CD4-positive, alpha-beta T cell treated with Interleukin-4 for 1 hour (primary cell): ENCODE measurements around the gene ADARB1.

Experiments used
- DNase-seq, 2 donors: peaks; one replicate each; pipeline ENCODE4 v3.0.0-alpha.2; 2020 to 2022

Gene ADARB1

DNA sequence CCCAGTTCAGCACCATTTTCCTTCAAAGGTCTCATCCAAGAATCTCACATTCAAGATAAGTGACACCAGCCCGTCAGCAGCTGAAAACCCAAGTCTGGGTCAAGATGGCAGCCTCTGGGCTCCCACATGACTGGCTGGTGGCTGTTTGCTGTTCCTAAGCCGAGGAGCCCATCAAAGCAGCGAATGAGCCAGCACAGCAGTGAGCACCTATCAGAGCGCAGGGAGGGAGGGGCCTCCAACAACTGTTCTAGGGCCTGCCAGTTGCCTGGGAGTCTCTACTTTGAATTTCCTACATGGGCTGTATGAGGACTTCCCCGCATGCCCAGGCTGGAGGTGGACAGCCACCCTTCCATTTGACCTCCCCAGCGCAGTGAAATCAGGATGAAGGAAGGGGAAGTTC lies 102.7 kb downstream of the ADARB1 start:
- DNase-seq: no peak

DNA sequence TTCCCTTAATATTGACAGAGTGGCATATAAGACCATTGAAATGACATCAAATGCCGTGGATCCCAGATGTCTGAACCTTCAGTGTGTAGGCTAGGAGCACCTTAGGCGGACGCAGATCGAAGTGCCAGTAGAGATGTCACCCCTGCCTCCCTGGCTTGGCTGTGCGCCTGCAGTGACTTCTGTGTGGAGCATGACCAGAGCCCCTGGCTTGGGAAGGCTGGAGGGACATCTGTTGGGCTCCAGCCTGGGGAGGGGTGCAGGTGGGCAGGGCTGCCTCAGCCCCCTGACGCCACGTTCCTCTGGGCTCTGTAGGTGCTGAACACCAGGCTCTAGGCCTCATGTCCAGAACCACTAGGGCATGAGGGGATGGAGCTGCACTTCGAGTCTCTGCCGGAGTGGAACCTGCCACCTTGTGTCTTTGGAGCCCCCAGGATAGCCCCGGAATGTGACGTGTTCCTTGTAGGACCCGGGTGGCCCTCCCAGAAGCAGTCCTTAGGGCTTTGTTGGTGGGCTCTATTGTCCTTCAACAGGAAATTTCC lies 103.8 kb downstream of the ADARB1 start:
- DNase-seq: no peak

DNA sequence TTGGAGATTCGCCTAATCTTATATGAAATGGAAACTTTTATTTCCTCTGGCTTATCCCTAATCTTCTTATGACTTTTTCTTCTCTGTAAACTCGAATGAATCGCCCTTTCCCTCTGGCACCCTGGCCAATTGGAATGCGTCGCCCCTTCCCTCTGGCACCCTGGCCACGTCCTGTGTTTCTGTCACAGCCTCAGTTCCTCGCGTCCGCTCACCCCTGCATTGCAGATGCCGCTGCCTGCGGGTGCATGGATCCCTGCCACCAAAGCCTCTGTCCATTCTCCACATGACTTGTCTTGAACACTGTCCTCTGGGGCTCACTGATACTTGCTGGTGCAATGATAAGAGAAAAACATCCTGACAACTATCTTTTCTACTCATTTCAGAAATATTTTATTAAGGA lies 104.6 kb downstream of the ADARB1 start:
- no peak for DNase-seq

DNA sequence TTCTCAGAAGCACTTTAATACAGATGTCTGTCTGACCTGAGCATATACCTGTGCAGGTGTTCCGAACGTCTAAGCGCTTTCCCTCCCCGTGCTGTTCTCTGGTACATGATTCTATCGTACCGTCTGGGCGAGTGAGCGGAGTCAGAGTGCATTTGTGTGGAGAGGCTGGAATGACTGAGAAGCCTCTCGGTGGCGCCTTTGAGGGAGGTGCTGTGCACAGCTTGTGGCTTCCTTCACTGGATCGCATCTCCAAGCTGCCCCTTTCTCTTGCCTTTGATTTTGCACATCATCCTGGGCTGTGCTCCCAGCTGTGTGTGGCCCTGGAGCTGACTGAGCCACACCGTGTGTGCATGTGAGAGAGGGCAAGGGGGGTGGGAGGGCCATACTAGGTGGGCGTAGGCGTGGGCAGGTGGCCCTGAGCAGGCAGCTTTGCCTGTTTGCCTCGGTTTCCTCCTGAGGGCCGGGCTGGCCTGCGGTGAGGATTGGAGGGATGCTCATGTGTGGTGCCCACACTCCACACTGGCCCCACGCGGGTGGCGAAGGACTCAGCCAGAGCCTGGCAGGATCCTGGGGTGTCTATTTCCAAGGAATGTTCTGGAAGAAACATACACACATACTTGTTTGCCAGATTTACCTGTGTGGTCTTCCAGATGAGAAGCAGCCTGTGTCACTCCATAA lies 105.3 kb downstream of the ADARB1 start:
- DNase-seq: no peak

DNA sequence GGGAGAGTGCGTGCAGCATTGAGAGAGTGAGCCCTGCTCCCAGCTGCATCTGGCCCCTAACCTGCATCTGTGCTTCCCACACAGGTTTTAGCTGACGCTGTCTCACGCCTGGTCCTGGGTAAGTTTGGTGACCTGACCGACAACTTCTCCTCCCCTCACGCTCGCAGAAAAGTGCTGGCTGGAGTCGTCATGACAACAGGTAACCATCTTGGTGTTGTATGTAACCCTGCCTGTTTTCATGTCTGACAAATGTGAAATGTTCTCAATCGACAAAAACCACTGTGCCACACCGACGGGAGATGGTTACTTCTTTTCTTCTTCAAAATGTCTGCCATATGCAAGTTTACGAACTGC lies 105.8 kb downstream of the ADARB1 start:
- DNase-seq: no peak

DNA sequence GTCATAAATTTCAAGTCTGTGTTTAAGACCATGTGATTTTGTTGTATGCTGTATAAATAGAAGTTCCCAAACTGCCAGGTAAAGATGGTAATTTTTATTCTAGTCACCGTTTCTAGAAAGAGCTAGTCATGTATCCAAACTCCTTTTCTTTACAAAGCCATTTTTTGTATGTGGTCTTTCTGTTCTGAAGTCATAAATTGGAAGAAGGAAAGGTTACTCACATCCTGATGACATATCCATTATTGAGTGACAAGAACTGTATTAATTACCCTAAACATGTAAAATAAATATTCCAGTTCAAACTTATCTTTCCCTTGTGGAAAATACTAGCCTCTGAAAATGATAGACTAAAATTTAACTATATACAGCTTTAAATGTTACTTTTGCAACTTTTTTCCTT lies 108.6 kb downstream of the ADARB1 start:
- no peak for DNase-seq

DNA sequence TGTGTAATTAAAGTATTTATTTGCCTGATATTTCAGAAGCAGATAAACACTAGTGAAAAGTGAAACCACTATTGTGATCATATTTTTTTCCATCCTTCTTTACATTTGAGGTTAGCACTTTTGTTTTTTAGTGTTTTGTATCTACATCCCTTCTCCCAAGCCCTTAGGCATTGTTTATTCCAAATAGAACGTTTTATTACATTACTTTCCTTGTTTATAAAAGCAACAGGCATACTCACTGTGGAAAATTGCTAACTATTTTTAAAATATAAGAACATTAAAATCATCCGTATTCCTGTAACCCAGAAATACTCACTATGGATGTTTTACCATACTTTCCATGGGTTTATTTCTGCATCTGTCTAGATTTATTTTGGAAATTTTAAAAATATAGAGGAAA lies 109.5 kb downstream of the ADARB1 start:
- DNase-seq: no peak

DNA sequence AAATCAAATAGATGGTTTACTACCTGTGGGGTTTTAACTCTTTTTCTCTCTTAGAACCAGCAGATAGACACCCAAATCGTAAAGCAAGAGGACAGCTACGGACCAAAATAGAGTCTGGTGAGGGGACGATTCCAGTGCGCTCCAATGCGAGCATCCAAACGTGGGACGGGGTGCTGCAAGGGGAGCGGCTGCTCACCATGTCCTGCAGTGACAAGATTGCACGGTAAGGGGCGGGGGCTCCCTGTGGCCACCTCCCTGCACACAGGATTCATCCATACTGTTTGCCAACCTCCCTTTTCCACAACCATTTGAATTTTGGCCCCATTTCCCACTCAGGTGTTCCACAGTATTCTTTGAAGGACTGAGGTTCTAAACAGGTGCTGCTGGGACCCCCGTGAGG lies 110.5 kb downstream of the ADARB1 start:
- DNase-seq: no peak

DNA sequence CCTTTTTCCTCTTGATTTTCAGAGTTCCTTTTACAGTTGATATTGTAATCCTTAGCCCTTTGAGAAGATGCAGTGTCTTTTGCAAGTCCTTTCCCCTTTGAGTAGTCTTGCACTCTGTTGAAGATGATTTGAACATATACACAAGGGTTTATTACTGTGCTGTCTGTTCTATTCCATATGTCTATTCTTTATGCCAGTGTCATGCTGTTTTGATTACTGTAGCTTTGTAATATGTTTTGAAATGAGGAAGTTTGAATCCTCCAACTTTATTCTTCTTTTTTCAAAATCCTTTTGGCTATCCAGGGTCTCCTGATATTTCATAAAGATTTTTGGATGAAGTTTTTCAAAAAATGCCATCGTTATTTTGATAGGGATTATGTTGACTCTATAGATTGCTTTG lies 112.3 kb downstream of the ADARB1 start:
- DNase-seq: no peak

DNA sequence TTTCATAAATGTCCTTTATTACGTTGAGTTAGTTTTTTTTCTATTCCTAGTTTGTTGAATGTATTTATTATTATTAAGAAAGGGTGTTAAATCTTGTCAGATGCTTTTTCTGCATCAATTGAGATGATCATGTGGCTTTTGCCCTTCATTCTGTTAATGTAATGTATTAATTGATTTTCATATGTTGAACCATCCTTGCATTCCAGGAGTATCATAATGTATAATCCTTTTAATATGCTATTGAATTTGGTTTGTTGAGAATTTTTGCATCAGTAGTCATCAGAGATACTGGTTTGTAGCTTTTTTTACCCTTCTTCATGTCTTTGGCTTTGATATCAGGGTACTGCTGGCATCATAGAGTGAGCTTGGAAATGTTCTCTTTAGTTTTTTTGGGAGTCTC lies 113.3 kb downstream of the ADARB1 start:
- no peak for DNase-seq

DNA sequence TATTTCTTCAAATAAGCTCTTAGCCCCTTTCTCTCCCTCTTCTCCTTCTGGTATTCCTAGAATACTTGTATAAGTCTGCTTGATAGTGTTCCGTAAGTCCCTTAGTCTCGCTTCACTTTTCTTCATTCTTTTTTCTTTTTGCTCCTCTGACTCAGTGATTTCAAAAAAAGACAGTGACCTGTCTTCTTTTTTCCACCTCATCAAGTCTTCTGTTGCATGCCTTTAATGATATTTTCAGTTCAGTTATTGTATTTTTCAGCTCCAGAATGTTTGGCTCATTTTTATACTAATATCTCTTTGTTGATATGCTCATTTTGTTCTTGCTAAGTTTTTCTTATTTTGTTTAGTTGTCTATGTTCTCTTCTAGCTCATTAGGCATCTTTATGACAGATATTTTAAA lies 115.6 kb downstream of the ADARB1 start:
- no peak for DNase-seq

DNA sequence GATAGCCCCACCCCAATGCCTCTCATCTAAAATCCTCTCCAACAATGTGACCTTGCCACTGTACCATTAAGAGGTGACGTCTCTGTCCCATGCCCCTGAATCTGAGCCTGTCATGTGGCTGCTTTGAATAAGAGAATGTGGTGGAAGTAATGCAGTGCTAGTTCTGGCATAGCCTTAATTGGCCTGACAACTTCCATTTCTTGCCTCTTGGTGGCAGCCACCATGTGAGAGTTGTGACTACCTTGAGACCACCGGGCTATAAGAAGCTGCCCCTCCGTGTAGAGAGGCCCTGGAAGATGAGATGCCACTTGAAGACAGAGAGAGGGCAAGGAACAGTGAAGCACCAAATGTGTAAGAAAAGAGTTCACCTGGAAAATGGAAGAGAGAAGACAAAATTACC lies 118.0 kb downstream of the ADARB1 start:
- DNase-seq: no peak

DNA sequence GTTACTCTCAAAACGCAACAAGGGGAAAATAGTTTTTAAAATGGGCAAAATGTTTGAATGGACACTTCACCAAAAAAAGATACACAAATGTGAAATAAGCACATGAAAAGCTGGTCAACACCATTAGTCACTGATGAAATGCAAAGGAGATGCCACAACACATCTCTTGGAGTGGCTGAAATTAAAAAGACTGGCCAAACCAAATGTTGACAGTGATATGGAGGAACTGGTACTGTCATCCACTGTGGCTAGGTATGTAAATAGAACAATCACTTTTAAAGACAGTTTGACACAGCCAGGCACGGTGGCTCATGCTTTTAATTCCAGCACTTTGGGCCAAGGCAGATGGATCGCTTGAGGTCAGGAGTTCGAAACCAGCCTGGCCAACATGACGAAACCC lies 122.2 kb downstream of the ADARB1 start:
- DNase-seq: no peak

DNA sequence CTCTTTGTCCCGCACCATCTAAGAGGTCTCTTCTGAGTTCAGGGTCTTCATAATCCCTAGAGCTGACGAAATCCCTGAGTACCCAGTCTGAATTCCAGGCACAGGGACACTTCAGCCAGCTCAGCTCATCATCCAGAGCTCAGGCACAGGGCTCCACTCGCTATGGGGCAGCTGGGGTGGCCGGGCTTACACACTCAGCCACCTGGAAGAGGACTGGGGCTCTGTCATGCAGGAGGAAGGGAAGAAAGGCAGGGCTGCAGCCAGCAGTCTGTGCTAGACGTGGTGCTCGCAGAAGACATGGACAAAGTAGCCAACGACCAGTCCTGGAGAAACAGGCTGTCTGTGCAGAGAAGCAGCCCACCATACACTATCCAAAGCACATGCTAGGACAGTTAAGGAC lies 124.8 kb downstream of the ADARB1 start:
- DNase-seq: no peak

DNA sequence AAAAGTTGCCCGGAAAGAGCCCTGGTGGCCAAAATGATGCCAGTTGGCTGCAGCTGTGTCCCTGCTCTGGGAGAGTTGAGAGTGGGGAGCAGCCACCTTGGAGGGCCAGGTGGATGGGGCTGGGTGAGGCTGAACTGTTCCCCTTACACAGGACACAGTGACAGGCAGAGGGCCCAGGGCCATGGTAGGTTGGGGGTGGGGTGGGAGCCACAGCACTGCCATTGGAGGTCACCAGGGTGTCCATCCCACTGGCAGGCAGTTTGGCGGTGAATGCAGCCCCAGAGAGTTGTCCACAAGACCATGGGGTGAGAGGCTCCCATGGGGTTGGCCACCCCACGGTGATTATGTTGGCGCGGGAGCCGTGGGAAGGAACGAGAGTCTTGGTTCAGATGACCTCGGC lies 125.7 kb downstream of the ADARB1 start:
- no peak for DNase-seq

DNA sequence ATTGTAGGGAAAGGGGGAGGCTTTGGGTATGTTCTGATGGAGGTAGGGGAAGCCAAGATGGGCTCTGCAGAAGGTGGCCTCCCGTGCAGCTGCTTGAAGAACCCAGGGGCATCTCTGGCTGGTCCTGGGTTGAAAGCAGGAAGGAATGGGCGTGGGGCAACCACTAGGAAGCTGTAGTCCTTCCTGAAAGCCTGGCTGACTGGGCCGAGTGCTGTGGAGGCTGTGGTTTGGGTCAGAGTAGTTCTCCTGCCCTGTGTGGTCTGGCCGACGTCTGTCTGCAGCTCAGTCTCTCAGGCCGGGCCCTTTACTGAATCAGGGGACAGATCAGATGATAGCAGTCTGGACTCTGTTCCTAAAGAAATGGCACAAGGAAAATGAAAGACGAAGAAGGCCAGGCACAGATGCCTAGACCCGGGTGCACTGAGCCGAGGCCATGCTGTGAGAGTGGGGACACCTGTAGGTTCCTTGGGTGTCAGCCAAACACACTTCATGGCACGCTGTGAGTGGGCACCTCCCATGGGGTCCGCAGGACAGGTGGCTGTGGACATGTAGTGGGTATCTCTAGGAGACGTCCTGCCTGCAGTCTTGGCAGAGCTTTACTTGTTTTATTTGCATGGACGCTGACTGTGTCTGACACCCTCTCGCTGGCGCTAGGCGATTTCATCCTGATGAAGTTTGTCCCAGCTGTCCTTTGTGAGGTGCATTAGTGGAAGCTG lies 126.4 kb downstream of the ADARB1 start:
- no peak for DNase-seq

DNA sequence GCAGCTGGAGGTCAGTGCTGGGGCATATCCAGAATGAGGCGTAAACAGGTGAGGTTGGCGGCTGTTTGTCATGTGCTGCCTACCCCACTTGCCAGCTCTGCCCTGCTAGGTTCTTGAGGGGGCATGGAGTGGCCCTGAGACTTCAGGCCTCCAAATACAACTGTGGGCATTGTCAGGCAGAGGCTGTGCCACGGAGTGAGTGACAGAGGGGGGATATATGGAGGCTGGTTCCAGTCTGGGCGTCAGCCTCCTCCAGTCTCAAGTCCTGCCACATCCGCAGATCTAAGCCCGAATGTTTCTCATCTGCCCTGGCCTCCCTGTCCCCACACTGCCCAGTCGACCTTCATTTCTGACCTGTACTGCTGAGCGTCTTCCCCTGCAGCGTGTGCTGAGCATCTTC lies 128.0 kb downstream of the ADARB1 start:
- no peak for DNase-seq

DNA sequence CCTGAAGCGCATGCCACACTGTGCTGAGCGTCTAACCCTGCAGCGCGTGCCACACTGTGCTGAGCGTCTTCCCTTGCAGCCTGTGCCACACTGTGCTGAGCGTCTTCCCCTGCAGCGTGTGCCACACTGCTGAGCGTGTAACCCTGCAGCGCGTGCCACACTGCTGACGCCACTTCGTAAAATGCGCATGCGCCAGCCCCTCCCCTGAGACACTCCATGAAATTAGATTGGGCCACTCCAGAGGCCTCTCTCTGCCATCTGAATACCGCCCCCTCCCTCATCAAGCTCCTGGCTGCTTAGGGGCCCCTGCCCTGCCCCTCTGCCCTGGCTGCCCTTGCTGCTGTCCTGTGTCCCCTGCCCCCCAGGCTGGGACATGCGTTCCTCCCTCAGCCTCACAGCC lies 128.5 kb downstream of the ADARB1 start:
- DNase-seq: no peak

DNA sequence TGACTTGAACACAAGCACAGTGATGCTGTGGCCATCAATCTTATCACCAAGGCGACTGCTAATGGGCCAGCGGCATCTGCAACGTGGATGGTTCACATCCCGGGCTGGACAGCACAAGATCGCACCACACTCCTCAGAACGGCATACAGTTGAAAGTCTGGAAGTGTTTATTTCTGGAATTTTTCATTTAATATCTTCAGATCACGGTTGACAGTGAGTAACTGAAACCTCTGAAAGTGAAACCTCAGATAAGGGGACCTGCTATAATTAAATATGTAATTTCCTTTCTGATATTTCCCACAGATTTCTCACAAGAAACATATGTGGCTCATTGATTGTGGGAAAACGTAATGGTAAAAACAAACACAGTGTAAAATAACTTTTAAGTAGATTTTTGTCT lies 129.6 kb downstream of the ADARB1 start:
- no peak for DNase-seq

DNA sequence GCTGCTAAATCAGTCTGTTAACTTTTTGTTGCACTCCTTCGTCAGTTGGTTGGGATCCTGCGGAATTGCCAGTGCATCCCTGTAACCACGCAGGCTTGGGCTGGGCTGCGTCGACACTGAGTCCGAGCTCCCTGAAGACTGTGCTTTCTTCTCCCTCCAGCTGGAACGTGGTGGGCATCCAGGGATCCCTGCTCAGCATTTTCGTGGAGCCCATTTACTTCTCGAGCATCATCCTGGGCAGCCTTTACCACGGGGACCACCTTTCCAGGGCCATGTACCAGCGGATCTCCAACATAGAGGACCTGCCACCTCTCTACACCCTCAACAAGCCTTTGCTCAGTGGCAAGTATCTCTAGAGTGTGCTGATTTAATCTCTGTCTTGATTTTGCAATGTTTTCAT lies 130.0 kb downstream of the ADARB1 start:
- no peak for DNase-seq

DNA sequence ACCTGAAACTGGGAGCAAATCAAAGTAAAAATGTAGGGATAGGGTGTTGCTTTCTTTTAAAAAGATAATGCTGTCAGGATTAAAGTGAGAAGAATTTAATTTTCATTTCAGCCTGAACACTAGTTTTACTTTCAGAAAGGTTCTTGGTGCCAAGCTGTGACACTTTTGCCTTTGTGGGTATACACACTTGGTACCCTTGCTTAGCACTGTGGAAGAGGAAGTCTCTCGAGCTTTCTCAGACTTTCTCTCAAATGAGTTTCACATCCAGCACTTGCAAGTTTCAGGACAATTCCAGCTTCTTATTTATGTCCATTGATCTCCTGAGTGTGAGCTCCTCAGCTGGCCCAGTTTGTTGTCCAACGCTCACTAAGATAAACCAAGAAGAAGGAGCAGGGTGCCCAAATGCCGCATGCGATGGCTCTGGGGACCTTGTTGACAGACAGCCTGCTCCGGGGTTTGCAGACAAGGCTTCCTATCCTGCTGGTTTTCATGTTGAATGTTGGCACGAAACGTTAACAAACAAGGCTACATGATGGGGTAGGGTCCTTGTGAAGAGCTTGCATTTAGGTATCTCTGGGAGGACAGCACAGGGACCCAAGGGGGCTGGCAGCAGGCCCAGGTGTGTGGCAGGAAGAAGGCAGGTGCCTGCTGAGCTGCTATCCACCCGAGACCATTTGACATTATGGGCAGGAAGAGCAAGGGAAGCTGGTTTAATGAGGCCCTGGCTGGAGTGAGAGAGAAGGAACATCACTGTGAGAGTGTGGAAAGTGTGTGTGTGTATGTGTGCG lies 133.7 kb downstream of the ADARB1 start:
- no peak for DNase-seq

DNA sequence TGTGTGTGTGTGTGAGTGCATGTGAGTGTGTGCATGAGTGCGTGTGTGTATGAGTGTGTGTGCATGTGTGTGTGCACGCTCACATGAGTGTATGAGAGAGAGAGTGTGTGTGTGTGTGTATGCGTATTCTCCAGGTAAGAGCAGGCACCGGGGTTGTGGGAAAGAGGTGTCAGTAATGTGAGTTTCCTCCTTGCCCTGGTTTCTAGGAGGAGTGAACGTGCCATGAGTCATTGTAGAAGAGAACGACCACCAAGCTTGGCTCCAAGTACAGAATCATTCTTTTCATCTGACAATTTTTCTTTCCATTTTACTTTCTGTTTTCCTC lies 134.2 kb downstream of the ADARB1 start:
- no peak for DNase-seq

DNA sequence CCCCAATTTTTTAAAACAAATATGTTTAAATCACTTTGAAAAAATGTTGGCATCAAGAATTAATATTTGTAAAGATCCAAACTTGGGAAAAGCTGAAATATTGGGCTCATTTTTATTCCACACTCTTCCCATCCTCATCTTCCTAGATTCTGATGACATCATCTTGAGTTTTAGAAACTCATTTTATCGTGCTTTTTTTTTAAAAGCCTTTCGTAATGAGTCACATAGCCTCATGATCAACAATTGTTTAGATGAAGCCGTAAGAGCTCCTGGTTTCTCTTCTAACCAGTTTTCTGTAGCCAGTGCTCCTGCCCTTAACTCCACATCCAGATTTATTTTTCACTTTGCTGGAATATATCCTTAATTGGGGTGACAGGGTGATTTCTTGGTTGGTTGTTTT lies 134.7 kb downstream of the ADARB1 start:
- DNase-seq: no peak

DNA sequence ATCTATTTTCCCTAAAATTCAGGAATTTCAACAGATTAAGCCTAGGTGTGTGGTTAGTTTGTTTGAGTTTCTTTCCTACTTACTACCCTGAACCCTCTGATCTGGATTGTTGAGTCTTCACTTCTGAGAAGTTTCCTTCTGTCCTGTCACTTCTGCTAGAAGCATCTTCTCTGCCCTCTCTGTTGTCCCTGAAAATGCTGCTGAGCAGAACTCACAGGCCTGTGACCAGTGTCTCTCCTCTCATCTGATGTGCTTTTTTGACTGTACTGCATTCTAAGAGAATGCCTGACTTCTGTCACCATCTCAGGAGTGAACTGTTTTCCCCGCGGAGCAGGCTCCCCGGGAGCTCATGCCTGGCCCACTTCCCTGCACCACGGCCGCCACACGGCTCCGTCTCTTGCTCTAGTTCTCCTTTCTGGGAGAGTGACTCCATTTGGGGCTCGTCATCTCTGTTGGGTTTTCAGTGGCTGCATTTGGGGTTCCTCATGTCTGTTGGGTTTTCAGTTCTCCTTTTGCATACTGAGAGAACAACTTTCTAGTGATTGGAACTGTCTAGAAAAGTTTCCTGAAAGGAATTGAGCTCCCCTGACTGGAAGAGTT lies 135.4 kb downstream of the ADARB1 start:
- DNase-seq: peak in 1 of 2 donors; percentile 34
